Smooth muscle cell (in vitro differentiated cells): Measurements from ENCODE around the gene CADM3. TPM values are rescaled to one million over a fixed set of nuclear protein-coding genes. Genes with fewer than 3 reads are reported as not detected.

Source experiments
- DNase-seq: peaks from one replicate; lab custom pipeline; 2025; ENCODE audit not compliant: unreplicated experiment; lab: John Stamatoyannopoulos, UW
- H2AFZ ChIP-seq: fragments of 200-600 bp; sonication (generic); 2 replicates; pipeline ENCODE4 v1.6.0; 2016; ENCODE audit warnings: antibody characterized with exemption, low read depth, mild to moderate bottlenecking
- H3F3A ChIP-seq: fragments of 200-600 bp; sonication (generic); 2 replicates; pipeline ENCODE4 v1.6.0; 2017; ENCODE audit warnings: antibody characterized with exemption, low read depth
- H3K27ac ChIP-seq: fragments of 200-600 bp; sonication (generic); 2 replicates; pipeline ENCODE4 v1.5.1; 2016; ENCODE audit warnings: low read depth, mild to moderate bottlenecking
- H3K27me3 ChIP-seq: fragments of 200-600 bp; sonication (generic); 2 replicates; pipeline ENCODE4 v1.6.1; 2016; ENCODE audit warnings: low read depth, mild to moderate bottlenecking
- H3K36me3 ChIP-seq: fragments of 200-600 bp; sonication (generic); 2 replicates; pipeline ENCODE4 v1.5.1; 2016; ENCODE audit warnings: low read depth
- H3K4me1 ChIP-seq: fragments of 200-600 bp; sonication (generic); 2 replicates; pipeline ENCODE4 v1.5.1; 2016; ENCODE audit warnings: low read depth
- H3K4me2 ChIP-seq: fragments of 200-600 bp; sonication (generic); 2 replicates; pipeline ENCODE4 v1.6.0; 2016; ENCODE audit warnings: mild to moderate bottlenecking
- H3K4me3 ChIP-seq: fragments of 200-600 bp; sonication (generic); 2 replicates; pipeline ENCODE4 v1.5.1; 2016; ENCODE audit warnings: mild to moderate bottlenecking
- H3K79me2 ChIP-seq: fragments of 200-600 bp; sonication (generic); 2 replicates; pipeline ENCODE4 v1.6.0; 2016; ENCODE audit warnings: low read depth, mild to moderate bottlenecking
- H3K9ac ChIP-seq: fragments of 200-600 bp; sonication (generic); 2 replicates; pipeline ENCODE4 v1.6.0; 2016; ENCODE audit warnings: low read depth
- H3K9me3 ChIP-seq: fragments of 200-600 bp; sonication (generic); replicated peaks from 2 replicates; pipeline ENCODE4 v1.5.1; 2016; ENCODE audit warnings: low read depth
- H4K20me1 ChIP-seq: fragments of 200-600 bp; sonication (generic); 2 replicates; pipeline ENCODE4 v1.6.0; 2016; ENCODE audit warnings: low read depth
- CTCF ChIP-seq: fragments of 200-600 bp; sonication (generic); IDR thresholded peaks from 2 replicates; pipeline ENCODE4 v1.5.1; 2017; ENCODE audit warnings: borderline replicate concordance, mild to moderate bottlenecking, antibody characterized with exemption; ENCODE audit not compliant: insufficient read depth, poor library complexity, severe bottlenecking
- WGBS: methylation state at CpG from one replicate; pipeline ENCODE4 v1.1.7; 2016; ENCODE audit warnings: low lambda C conversion rate; 5-methylcytosine and 5-hydroxymethylcytosine counted together
- polyA plus RNA-seq: library from polyadenylated mRNA; unstranded; fragments of >200 nt; fragmentation: Nextera tagmentation; extraction: Ambion mirVana; gene quantifications from 2 replicates; pipeline ENCODE4 v1.2.1, GENCODE V29; 2016
- total RNA-seq: library from RNA; depleted of rRNA; stranded (reverse); fragments of >200 nt; gene quantifications from 2 replicates; pipeline ENCODE4 v1.2.3, GENCODE V29; 2014

The CADM3 gene
- total and polyA plus RNA-seq, 2 experiments from 2014 or later, result 0.90 to 1.2 TPM

GRCh38 chr1:159197561-159198557 is 26.4 kb downstream of the CADM3 start:
- no peak overlapping the region for H3K27ac ChIP-seq
- H3K9me3 ChIP-seq, result no peaks in the 10 kb centered on the region
- H3K4me2 ChIP-seq, result no peak overlapping the region
- no peaks in the 10 kb centered on the region for H3K4me1 ChIP-seq
- no peak overlapping the region for H3K4me3 ChIP-seq
- no peaks in the 10 kb centered on the region for H3F3A ChIP-seq
- no peaks in the 10 kb centered on the region for H4K20me1 ChIP-seq
- H3K79me2 ChIP-seq, result no peaks in the 10 kb centered on the region
- peak; percentile 89 for TF ChIP-seq CTCF
- no peak overlapping the region for H2AFZ ChIP-seq
- H3K9ac ChIP-seq, result no peak overlapping the region
- DNase-seq, result peak; percentile 21
- H3K27me3 ChIP-seq, result no peaks in the 10 kb centered on the region
- WGBS, result 31% methylated on average over 12 of the region's 12 CpGs
- H3K36me3 ChIP-seq, result no peaks in the 10 kb centered on the region

- no peak overlapping the region for H3K9ac ChIP-seq
- no peaks in the 10 kb centered on the region for H3K27me3 ChIP-seq
- H3K9me3 ChIP-seq, result no peaks in the 10 kb centered on the region
- H2AFZ ChIP-seq, result no peak overlapping the region
- H3K36me3 ChIP-seq, result no peaks in the 10 kb centered on the region
- no peaks in the 10 kb centered on the region for H3K79me2 ChIP-seq
- 87% methylated on average over 5 of the region's 5 CpGs for WGBS
- no peaks in the 10 kb centered on the region for H3F3A ChIP-seq
- H3K27ac ChIP-seq, result no peak overlapping the region
- no peak overlapping the region for H3K4me3 ChIP-seq
- no peak overlapping the region for H3K4me2 ChIP-seq
- DNase-seq, result no peak
- no peak for TF ChIP-seq CTCF
- no peaks in the 10 kb centered on the region for H3K4me1 ChIP-seq
- H4K20me1 ChIP-seq, result no peaks in the 10 kb centered on the region
Measured at GRCh38 chr1:159199901-159200300, 28.5 kb downstream of the CADM3 start.

GRCh38 chr1:159200769-159201168 is 29.4 kb downstream of the CADM3 start:
- Histone ChIP-seq H3K27ac (no peak overlapping the region), H3K79me2 (no peaks in the 10 kb centered on the region), H3K9me3 (no peaks in the 10 kb centered on the region), H2AFZ (no peak overlapping the region), H3K36me3 (no peaks in the 10 kb centered on the region), H3K4me2 (no peak overlapping the region), H3K9ac (no peak overlapping the region), H3K4me1 (no peaks in the 10 kb centered on the region), H3K4me3 (no peak overlapping the region), H3F3A (no peaks in the 10 kb centered on the region), H4K20me1 (no peaks in the 10 kb centered on the region), H3K27me3 (no peaks in the 10 kb centered on the region)
- 86% methylated on average over 14 of the region's 18 CpGs for WGBS
- no peak for DNase-seq
- TF ChIP-seq CTCF, result no peak
